Suprapubic skin (tissue), 3 donors: ENCODE data around the gene RPS19BP1.

Experiments
- CTCF ChIP-seq, 2 donors: fragments of 200-600 bp in 1 of 2; fragments of 450-650 bp in 1 of 2; sonication (generic) in 1 of 2; IDR thresholded peaks; one replicate each; pipeline ENCODE4 v1.5.1; 2016 to 2019; ENCODE audit warnings: antibody characterized with exemption in 2 of 2, mild to moderate bottlenecking in 1 of 2, moderate library complexity in 1 of 2
- POLR2AphosphoS5 ChIP-seq, 3 donors: sonication (generic); formaldehyde crosslinking; IDR thresholded peaks; one replicate each; pipeline ENCODE4 v1.6.1; 2017; ENCODE audit warnings: antibody characterized with exemption in 3 of 3

- no peak for TF ChIP-seq CTCF (IDR thresholded peaks at IDR 0.05)
- no peak for TF ChIP-seq POLR2AphosphoS5 (IDR thresholded peaks at IDR 0.05)
Observed at GRCh38 chr22:39482768-39483167, 49.8 kb downstream of the RPS19BP1 start.
